Effector memory CD8-positive, alpha-beta T cell (primary cell): Measurements from ENCODE around the gene PDE9A.
"Not testable (repeated sequence)": the region's sequence is repeated elsewhere in the genome, so short reads cannot be mapped to it uniquely, and the experiment has no call there.

Experiments
- ATAC-seq: fragments of 150-1000 bp; cut with Tn5 transposase; replicated peaks from 2 replicates; pipeline ENCODE4 v1.10.0; 2021; ENCODE audit warnings: mild to moderate bottlenecking, moderate library complexity
- DNase-seq, 3 experiments: peaks; one replicate each; pipeline ENCODE4 v3.0.0; 2021
- H3K27ac Mint-ChIP-seq, 2 donors: one replicate each; pipeline ENCODE4 v1.8.0; 2022; ENCODE audit warnings: mild to moderate bottlenecking in 2 of 2, mixed read lengths in 2 of 2, moderate library complexity in 2 of 2
- H3K27me3 Mint-ChIP-seq, 2 donors: one replicate each; pipeline ENCODE4 v1.8.0; 2022; ENCODE audit warnings: mixed read lengths in 2 of 2
- H3K36me3 Mint-ChIP-seq: one replicate; pipeline ENCODE4 v1.8.0; 2022; ENCODE audit warnings: mild to moderate bottlenecking, moderate library complexity, mixed read lengths; ENCODE audit not compliant: insufficient read depth
- H3K4me1 Mint-ChIP-seq, 2 donors: one replicate each; pipeline ENCODE4 v1.8.0; 2022; ENCODE audit warnings: low read depth in 2 of 2, mixed read lengths in 2 of 2
- H3K4me3 Mint-ChIP-seq, 2 donors: one replicate each; pipeline ENCODE4 v1.8.0; 2022; ENCODE audit warnings: mild to moderate bottlenecking in 2 of 2, mixed read lengths in 2 of 2, moderate library complexity in 2 of 2
- H3K9me3 Mint-ChIP-seq, 2 donors: one replicate each; pipeline ENCODE4 v1.8.0; 2022; ENCODE audit warnings: mixed read lengths in 2 of 2

PDE9A gene

DNA sequence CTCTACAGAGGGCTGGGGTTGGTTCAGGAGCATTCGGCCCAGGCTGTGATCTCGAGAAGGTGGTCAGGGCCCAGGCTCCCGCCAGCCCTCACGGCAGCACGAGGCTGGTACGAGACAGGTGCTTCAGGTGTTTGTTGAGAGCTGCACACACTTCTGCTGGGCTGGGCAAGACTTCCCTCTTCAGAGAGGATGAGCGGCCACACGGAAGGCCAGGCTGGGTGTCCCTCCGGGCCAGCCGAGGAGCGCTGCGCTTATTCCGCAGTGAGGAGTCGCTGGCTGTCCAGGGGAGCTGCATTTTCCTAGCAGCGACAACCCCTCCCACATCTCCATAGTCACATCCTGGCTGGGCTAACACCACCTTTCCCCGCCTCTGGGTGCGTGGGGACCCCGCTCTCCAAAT, 50.5 kb downstream of the PDE9A start:
- peaks cover 28 to 41% of the 10 kb centered on the region in 2 donors for H3K27me3 Mint-ChIP-seq
- DNase-seq, result no peak
- peak overlapping the region; percentile 13 to 92 for H3K27ac Mint-ChIP-seq
- H3K9me3 Mint-ChIP-seq, result no peaks in the 10 kb centered on the region
- H3K4me1 Mint-ChIP-seq, result no peaks in the 10 kb centered on the region
- H3K36me3 Mint-ChIP-seq, result no peaks in the 10 kb centered on the region
- H3K4me3 Mint-ChIP-seq, result no peak overlapping the region
- ATAC-seq, result no peak

DNA sequence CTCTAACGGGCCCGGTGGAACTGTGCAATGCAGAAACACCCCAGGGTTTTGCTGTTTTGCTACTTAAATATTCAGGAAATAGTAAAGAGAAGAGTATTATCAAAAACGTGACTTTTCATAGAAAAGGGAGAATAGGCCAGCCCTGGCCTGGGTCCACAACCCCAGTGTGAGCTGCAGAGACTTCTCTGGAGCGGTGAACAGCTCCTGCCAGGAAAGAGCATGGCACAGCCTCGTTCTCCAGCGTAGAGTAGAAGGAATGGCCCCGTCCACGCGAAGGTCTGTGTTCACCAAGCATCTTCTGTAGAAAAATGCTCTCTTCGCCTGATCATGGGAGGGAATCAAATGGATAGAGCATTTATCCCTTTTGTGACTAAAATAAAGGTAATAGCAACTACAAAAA, 51.4 kb downstream of the PDE9A start:
- no peak for ATAC-seq
- Mint-ChIP-seq H3K4me3 (no peak overlapping the region), H3K4me1 (no peaks in the 10 kb centered on the region), H3K27me3 (peaks cover 28 to 41% of the 10 kb centered on the region in 2 donors), H3K27ac (peak overlapping the region in 1 of 2 donors; percentile 92), H3K9me3 (no peaks in the 10 kb centered on the region), H3K36me3 (no peaks in the 10 kb centered on the region)
- DNase-seq, result no peak

DNA sequence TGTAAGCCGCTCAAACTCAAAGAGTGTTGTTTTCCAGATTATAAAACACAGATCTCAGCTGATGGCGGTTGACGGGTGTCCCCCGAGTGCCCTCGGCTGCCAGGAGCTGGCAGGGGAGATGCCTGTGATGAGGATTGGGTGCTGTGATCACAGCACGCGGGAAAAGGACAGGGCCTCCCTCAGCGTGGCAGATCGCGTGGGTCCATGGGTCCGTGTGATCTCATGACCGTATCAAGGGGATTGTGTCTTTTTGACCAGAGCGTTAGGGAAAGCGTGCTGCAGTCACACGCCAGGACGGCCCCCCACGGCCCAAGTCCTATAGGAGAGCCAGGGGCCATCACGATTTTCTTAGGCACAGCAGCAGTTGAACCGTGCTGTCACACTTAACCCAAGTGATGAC, 51.9 kb downstream of the PDE9A start:
- Mint-ChIP-seq H3K27me3 (peaks cover 28 to 41% of the 10 kb centered on the region in 2 donors), H3K36me3 (no peaks in the 10 kb centered on the region), H3K4me3 (no peak overlapping the region), H3K27ac (no peak overlapping the region), H3K9me3 (no peaks in the 10 kb centered on the region), H3K4me1 (no peaks in the 10 kb centered on the region)
- no peak for DNase-seq
- ATAC-seq, result no peak

DNA sequence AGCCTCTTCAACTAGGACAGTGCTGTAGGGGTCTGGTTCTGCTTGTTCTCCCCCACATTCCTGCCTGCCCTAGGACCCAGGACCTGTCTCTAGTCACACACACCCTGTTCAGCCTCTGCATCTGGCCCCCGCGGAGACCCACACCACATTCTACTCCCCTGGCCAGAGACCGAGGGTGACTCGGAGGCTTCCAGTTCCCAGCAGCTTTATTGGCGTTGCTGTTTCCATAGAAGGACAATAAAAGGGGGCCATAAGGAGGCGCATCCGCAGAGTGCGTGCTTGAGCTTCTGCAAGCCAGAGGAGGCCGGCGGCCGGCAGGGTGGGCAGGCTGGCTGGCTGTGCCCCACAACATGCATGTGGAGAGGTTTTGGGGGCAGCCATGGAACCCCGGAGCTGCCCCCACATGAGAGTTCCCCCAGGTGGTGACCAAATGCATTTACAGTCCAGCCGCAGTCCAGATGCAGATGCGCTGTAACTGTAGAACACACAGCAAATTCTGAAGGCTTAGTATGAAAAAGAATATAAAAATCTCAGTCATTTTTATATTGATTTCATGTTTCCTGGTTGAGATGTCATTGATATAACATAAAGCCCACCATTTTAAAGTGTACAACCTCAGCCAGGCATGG, 52.4 kb downstream of the PDE9A start:
- DNase-seq (no peak), ATAC-seq (no peak)
- Mint-ChIP-seq H3K36me3 (no peaks in the 10 kb centered on the region), H3K27ac (no peak overlapping the region), H3K9me3 (no peaks in the 10 kb centered on the region), H3K4me3 (no peak overlapping the region), H3K4me1 (no peaks in the 10 kb centered on the region), H3K27me3 (peaks cover 28 to 41% of the 10 kb centered on the region in 2 donors)

DNA sequence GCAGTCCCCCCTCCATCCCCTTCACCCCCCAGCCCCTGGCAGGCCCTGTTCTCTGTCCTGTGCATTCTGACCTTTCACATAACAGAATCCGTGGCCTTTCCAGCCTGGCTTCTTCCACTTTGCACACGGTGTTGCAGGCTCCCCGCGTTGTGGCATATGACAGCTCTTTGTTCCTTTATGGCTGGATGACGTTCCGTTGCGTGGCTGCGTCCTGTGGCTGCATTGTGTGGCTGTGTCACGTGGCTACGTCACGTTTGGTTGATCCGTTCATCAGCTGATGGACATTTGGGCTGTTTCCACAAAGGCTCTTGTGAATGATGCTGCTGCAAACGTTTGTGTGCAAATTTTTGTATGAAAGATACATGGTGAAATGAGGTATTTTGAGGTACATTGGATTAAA, 53.3 kb downstream of the PDE9A start:
- H3K4me3 Mint-ChIP-seq, result no peak overlapping the region
- no peak overlapping the region for H3K27ac Mint-ChIP-seq
- DNase-seq (no peak), ATAC-seq (no peak)
- no peaks in the 10 kb centered on the region for H3K36me3 Mint-ChIP-seq
- H3K9me3 Mint-ChIP-seq, result no peaks in the 10 kb centered on the region
- H3K27me3 Mint-ChIP-seq, result peaks cover 26 to 41% of the 10 kb centered on the region in 2 donors
- H3K4me1 Mint-ChIP-seq, result no peaks in the 10 kb centered on the region

DNA sequence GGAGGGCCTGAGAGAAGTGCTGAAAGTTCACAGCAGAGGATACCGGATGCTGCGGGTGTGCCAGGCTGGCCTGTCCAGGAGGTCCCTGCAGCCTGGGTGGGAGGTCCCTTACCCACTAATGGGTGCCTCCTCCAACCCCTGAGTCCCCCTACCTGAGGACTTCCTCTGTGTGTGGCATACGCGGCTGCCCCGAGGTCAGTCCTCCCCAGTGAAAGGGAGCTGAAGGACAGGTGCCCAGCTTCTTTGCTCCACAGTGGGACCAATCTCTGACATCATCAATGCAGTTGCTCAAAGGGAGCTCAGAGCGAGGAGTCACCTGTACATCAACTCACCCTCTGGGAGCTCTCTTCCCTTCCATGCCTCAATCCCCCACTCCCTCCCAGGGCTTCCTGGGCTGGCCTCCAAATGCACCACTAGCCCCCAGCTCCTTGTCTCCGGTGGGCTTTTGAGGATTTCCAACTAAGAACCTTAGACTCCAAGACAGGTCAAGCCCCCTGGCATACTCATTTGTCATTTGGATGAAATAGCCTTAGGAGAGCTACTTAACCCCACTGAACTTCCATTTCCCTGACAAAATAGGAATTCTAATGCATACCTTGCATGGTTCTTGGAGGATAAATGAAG, 53.9 kb downstream of the PDE9A start:
- DNase-seq (no peak), ATAC-seq (no peak)
- Mint-ChIP-seq H3K4me3 (no peak overlapping the region), H3K9me3 (no peaks in the 10 kb centered on the region), H3K27me3 (peaks cover 20 to 39% of the 10 kb centered on the region in 2 donors), H3K4me1 (no peaks in the 10 kb centered on the region), H3K27ac (no peak overlapping the region), H3K36me3 (no peaks in the 10 kb centered on the region)

DNA sequence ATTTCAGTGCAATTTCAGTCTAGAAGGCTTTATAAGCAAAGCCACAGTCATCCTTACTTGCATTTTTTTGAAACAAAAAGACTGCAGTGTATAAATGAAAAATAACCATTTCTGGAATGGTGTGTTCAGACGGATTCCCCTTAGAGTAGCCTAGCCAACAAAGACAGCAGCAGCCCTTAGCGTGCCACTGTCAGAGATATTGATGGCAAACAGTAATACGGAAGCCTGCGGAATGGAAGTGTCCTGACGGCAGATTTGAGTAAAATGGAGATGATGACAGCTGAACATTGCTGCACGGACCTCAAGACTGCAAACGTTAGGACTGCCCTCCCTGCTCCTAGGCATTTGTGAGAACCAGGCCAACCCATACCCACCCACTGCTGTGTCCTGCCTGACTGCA, 54.7 kb downstream of the PDE9A start:
- H3K4me3 Mint-ChIP-seq, result no peak overlapping the region
- H3K27ac Mint-ChIP-seq, result no peak overlapping the region
- ATAC-seq (no peak), DNase-seq (no peak)
- H3K27me3 Mint-ChIP-seq, result peaks cover 13 to 31% of the 10 kb centered on the region in 2 donors
- no peaks in the 10 kb centered on the region for H3K9me3 Mint-ChIP-seq
- H3K36me3 Mint-ChIP-seq, result no peaks in the 10 kb centered on the region
- H3K4me1 Mint-ChIP-seq, result no peaks in the 10 kb centered on the region

DNA sequence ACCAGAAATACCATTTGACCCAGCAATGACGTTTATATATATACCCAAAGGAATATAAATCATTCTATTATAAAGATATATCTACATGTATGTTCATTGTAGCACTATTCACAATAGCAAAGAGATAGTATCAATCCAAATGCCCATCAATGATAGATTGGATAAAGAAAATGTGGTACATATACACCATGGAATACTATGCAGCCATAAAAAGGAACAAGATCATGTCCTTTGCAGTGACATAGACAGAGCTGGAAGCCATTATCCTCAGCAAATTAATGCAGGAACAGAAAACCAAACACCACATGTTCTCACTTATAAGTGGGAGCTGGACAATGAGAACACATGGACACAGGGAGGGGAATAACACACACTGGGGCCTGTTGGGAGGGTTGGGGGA, 55.5 kb downstream of the PDE9A start:
- H3K4me3 Mint-ChIP-seq, H3K9me3 Mint-ChIP-seq, H3K27ac Mint-ChIP-seq, H3K36me3 Mint-ChIP-seq, DNase-seq, H3K4me1 Mint-ChIP-seq, ATAC-seq: not testable (repeated sequence)
- H3K27me3 Mint-ChIP-seq, result peaks cover 6 to 23% of the 10 kb centered on the region in 2 donors

DNA sequence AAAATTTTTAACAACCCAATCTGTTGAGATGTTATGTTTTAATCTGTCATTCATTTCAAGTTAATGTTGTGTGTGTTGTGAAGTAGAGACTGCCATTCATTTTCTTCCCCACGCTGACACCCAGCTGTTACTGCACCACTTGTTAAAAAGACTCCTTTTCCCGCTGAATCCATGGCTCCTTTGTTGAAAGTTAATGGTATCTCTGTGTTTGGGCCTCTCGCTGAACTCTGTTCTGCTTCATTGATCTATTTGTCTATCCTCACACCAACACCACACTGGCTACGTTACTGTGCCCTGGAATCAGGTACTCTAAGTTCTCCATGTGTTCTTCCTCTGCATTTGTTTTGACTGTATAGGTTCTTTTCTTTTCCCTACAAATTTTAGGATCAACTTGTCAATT, 58.2 kb downstream of the PDE9A start:
- H3K4me3 Mint-ChIP-seq, result no peak overlapping the region

DNA sequence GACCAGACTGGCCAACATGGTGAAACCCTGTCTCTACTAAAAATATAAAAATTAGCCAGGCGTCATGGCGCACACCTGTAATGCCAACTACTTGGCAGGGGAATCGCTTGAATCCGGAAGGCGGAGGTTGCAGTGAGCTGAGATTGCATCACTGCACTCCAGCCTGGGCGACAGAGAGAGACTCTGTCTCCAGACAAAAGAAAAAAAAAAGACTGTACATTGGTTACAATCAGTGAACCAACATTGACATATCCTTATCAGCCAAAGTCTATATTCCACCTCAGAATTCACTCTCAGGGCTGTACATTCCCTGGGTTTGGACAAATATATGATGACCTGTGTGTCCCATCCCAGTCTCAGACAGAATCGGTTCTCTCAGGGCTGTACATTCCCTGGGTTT, 62.0 kb downstream of the PDE9A start:
- not testable (repeated sequence) for ATAC-seq

More for the DNA sequence above, 58.2 kb downstream of the PDE9A start:
- Mint-ChIP-seq H3K36me3 (no peaks in the 10 kb centered on the region), H3K9me3 (no peaks in the 10 kb centered on the region), H3K27me3 (peaks cover 0 to 9% of the 10 kb centered on the region in 2 donors), H3K4me1 (no peaks in the 10 kb centered on the region), H3K27ac (no peak overlapping the region)
- DNase-seq (no peak), ATAC-seq (no peak)

DNA sequence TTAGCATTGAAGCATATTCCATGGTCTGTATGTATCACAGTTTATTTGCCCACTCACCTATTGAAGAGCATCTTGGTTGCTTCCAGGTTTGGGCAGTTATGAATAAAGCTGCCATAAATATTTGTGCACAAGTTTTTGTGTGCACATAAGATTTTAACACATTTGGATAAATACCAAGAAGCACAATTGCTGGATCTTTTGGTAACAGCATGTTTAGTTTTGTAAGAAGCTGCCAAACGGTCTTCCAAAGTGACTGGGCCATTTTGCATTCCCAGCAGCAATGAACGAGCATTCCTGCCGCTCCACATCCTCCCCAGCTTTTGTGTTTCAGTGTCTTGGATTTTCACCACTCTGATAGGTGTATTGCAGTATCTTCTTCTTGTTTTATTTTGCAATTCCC, 62.7 kb downstream of the PDE9A start:
- no peaks in the 10 kb centered on the region for H3K36me3 Mint-ChIP-seq
- H3K27ac Mint-ChIP-seq, result no peak overlapping the region
- peaks cover 8 to 22% of the 10 kb centered on the region in 2 donors for H3K27me3 Mint-ChIP-seq
- no peaks in the 10 kb centered on the region for H3K9me3 Mint-ChIP-seq
- H3K4me3 Mint-ChIP-seq, result no peak overlapping the region
- H3K4me1 Mint-ChIP-seq, result no peaks in the 10 kb centered on the region
- DNase-seq (no peak), ATAC-seq (no peak)

More for the DNA sequence above, 62.0 kb downstream of the PDE9A start:
- not testable (repeated sequence) for H3K36me3 Mint-ChIP-seq, H3K27ac Mint-ChIP-seq, H3K4me1 Mint-ChIP-seq, H3K9me3 Mint-ChIP-seq, H3K4me3 Mint-ChIP-seq, DNase-seq
- peaks cover 2 to 15% of the 10 kb centered on the region in 2 donors for H3K27me3 Mint-ChIP-seq

DNA sequence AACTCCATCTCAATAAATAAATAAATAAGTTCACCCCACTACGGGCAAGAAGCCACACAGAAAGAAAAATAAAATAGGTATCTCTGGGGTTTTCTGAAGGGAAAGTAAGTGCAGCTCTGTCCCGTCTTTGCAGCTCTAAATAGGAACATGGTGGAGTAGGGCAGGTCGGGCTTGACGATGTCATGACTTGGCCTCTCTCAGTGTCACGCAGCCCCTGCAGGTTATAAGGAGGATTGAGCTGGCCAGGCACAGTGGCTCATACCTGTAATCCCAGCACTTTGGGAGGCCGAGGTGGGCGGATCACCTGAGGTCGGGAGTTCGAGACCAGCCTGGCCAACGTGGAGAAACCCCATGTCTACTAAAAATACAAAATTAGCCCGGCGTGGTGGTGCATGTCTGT, 67.1 kb downstream of the PDE9A start:
- H3K27me3 Mint-ChIP-seq, result peaks cover 14 to 62% of the 10 kb centered on the region in 2 donors
- not testable (repeated sequence) for H3K4me1 Mint-ChIP-seq, H3K4me3 Mint-ChIP-seq, DNase-seq, H3K36me3 Mint-ChIP-seq, H3K9me3 Mint-ChIP-seq, ATAC-seq, H3K27ac Mint-ChIP-seq

DNA sequence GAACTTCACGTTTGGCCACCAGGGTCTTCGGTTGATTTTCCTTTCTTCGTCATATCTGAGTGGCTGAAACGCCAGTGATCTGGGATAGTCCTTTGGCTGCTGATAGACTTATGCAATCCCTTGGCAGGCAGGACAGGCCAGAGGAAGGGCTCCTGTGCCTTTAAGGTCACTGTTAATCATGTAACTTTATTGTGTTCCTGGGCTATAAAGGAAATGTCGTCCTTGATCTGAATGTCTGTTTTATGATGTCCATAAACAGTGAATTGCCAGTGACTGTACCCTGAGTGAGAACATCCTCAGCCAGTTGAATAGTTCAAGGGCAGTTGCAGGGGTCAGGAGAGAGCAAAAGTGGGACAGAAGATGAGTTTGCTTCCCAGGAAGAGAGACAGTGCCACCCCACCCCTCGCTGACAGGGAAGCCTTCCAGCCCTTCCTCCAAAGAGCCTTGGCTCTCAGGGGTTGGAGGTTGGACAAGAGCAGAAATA, 68.0 kb downstream of the PDE9A start:
- Mint-ChIP-seq H3K36me3 (no peaks in the 10 kb centered on the region), H3K27ac (no peak overlapping the region), H3K4me1 (no peaks in the 10 kb centered on the region), H3K27me3 (peaks cover 19 to 67% of the 10 kb centered on the region in 2 donors), H3K9me3 (no peaks in the 10 kb centered on the region), H3K4me3 (no peak overlapping the region)
- ATAC-seq (no peak), DNase-seq (no peak)

DNA sequence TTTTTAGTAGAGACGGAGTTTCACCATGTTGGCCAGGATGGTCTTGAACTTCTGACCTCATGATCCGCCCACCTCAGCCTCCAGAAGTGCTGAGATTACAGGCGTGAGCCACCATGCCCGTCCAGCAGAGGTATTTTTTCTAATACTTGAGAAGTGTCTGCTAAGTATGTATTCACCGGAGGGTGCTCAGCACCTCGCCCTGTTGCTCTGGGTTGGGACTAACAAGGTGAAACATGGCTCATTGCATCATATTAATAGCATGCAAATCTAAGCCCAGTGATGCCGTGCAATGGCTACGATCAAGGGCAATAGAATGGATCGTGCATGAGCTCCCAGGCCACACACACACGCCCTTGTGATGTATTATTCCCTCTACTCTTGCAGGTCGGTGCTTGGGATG, 68.7 kb downstream of the PDE9A start:
- Mint-ChIP-seq H3K4me1 (no peaks in the 10 kb centered on the region), H3K27me3 (peaks cover 24 to 67% of the 10 kb centered on the region in 2 donors), H3K4me3 (no peak overlapping the region), H3K9me3 (no peaks in the 10 kb centered on the region), H3K27ac (no peak overlapping the region), H3K36me3 (no peaks in the 10 kb centered on the region)
- DNase-seq, result no peak
- ATAC-seq, result no peak
